PC-9 (cell line): Measurements from ENCODE around the gene KLHDC1.

Experiments used
- CTCF ChIP-seq: fragments of 200-600 bp; sonication (generic); conservative IDR thresholded peaks from 2 replicates; pipeline ENCODE4 v1.6.1; 2017; ENCODE audit warnings: mixed run types, antibody characterized with exemption, mild to moderate bottlenecking, moderate library complexity
- EZH2 ChIP-seq: fragments of 200-600 bp; sonication (generic); IDR thresholded peaks from 2 replicates; pipeline ENCODE4 v1.8.0; 2017; ENCODE audit warnings: antibody characterized with exemption, low read depth

DNA sequence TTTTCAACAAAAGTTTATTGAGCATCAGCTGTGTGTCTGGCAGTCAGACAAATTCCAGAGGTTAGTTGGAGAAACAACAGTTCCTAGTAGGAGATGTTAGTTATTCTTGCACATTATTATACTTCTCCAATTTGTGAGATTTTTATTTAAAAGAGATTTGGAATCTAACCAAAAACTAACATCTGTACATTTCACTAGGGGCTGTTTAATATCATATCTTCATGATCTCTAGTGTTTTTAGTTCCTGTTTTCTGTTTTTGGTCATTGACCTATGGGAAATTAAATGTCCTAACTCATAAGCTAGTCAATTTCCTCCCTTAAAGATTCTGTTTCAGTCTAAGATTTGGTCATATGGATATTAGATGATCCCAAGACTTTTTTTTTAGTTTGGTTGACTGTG is 40.9 kb downstream of the KLHDC1 start:
- TF ChIP-seq CTCF (no peak), EZH2 (no peak)
